Measurements from ENCODE around the gene STK32C. TPM values are rescaled to one million over a fixed set of nuclear protein-coding genes. Genes with fewer than 3 reads are reported as not detected.

STK32C gene
- polyA plus RNA-seq, 2 donors, result 4.5 to 5.6 TPM

DNA sequence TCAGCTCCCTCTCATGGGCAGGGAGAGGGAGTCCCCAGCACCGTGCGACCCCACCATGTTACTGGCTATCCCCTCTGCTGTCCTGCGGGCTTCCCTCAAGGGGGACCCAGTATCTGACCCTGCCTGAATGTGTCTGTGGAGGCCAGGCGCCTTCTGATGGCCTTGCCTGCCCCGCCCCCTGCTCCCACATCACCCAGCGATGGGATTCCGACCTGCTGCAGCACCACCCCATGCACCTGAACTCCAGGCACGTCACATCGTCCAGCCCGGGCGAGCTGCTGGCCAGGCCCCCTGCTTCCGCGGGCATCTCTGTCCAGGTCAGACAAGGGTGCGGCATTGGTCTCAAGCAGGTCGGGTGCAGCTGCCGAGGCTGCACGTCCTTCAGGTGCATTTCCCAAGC lies 43.2 kb upstream of the STK32C start:
- Histone ChIP-seq H3K27me3 (ENCODE audit: control insufficient read depth in 1 of 2, insufficient read depth in 2 of 2, low read length in 2 of 2) (no peaks in the 10 kb centered on the region), H3K27ac (ENCODE audit: low read depth in 2 of 2, low read length in 1 of 2) (no peak overlapping the region), H3K9me3 (ENCODE audit: control insufficient read depth in 2 of 2, insufficient read depth in 1 of 2, low read depth in 1 of 2, low read length in 1 of 2) (no peaks in the 10 kb centered on the region), H3K4me1 (ENCODE audit: control insufficient read depth in 2 of 2, insufficient read depth in 2 of 2, low read length in 1 of 2) (no peaks in the 10 kb centered on the region), H3K4me3 (ENCODE audit: low read depth in 1 of 2, low read length in 2 of 2) (no peak overlapping the region), H3K36me3 (ENCODE audit: control insufficient read depth in 2 of 2, insufficient read depth in 2 of 2, low read length in 1 of 2) (peaks cover 0 to 2% of the 10 kb centered on the region in 2 donors)
- 94 to 97% methylated on average over 17 of the region's 17 CpGs for WGBS, 2 donors

DNA sequence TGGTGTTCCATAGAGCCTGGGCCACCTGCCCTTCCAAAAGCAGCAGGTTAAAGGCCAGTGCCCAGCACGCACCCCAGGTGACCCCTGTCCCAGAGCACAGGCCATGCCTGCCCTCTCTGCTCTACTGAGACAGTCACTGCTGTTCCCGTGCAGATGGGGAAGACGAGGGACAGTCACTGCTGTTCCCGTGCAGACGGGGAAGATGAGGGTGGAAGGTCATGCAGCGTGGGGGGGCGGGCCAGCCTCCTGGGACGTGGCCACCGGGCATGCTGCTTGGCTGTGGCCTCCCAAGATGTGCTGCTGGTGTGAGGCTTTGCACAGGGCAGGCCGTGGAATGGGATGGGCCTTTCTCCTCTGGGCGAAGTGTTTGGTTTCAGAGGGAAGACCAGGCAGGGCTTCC lies 42.6 kb upstream of the STK32C start:
- Histone ChIP-seq H3K4me3 (ENCODE audit: low read depth in 1 of 2, low read length in 2 of 2) (no peak overlapping the region), H3K9me3 (ENCODE audit: control insufficient read depth in 2 of 2, insufficient read depth in 1 of 2, low read depth in 1 of 2, low read length in 1 of 2) (no peaks in the 10 kb centered on the region), H3K27ac (ENCODE audit: low read depth in 2 of 2, low read length in 1 of 2) (no peak overlapping the region), H3K36me3 (ENCODE audit: control insufficient read depth in 2 of 2, insufficient read depth in 2 of 2, low read length in 1 of 2) (peaks cover 0 to 2% of the 10 kb centered on the region in 2 donors), H3K27me3 (ENCODE audit: control insufficient read depth in 1 of 2, insufficient read depth in 2 of 2, low read length in 2 of 2) (no peaks in the 10 kb centered on the region), H3K4me1 (ENCODE audit: control insufficient read depth in 2 of 2, insufficient read depth in 2 of 2, low read length in 1 of 2) (no peaks in the 10 kb centered on the region)
- WGBS, 2 donors, result 83 to 85% methylated on average over 11 of the region's 11 CpGs

DNA sequence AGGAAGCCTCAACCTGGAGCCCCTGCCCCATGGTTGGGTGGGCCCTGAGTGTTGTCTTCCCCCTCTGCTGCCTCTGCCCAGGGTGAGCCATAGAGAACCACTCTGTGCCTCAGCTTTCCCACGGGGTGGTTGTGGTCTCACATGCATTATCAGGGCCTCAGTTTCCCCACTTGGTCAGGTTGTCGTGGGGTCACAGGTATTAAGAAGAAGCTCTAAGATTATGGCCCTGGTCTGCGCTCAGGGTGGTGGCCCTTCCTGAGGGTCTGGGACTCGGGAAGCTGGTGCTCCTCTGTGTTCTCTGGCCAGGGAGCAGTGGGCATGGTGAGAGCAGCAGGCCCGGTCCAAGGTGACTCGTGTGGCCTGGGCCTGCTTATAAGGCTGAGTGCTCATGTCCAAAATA lies 42.0 kb upstream of the STK32C start:
- Histone ChIP-seq H3K27ac (ENCODE audit: low read depth in 2 of 2, low read length in 1 of 2) (no peak overlapping the region), H3K4me1 (ENCODE audit: control insufficient read depth in 2 of 2, insufficient read depth in 2 of 2, low read length in 1 of 2) (no peaks in the 10 kb centered on the region), H3K4me3 (ENCODE audit: low read depth in 1 of 2, low read length in 2 of 2) (no peak overlapping the region), H3K36me3 (ENCODE audit: control insufficient read depth in 2 of 2, insufficient read depth in 2 of 2, low read length in 1 of 2) (peaks cover 0 to 2% of the 10 kb centered on the region in 2 donors), H3K9me3 (ENCODE audit: control insufficient read depth in 2 of 2, insufficient read depth in 1 of 2, low read depth in 1 of 2, low read length in 1 of 2) (no peaks in the 10 kb centered on the region), H3K27me3 (ENCODE audit: control insufficient read depth in 1 of 2, insufficient read depth in 2 of 2, low read length in 2 of 2) (no peaks in the 10 kb centered on the region)
- WGBS, 2 donors, result 86 to 87% methylated on average over 6 of the region's 6 CpGs

DNA sequence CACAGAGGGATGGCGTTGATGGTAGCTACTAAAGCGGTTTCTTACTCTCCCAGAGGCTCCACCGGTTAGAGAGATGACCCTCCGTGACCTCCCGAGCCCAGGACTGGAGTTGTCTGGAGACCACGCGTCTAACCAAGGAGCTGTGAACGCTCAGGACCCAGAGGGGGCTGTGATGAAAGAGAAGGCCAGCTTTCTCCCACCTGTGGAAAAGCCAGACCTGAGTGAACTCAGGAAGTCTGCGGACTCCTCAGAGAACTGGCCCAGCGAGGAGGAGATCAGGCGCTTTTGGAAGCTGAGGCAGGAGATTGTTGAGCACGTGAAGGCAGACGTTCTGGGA lies 40.1 kb upstream of the STK32C start:
- no peaks in the 10 kb centered on the region for H3K4me1 ChIP-seq (ENCODE audit: control insufficient read depth in 2 of 2, insufficient read depth in 2 of 2, low read length in 1 of 2)
- no peaks in the 10 kb centered on the region for H3K27me3 ChIP-seq (ENCODE audit: control insufficient read depth in 1 of 2, insufficient read depth in 2 of 2, low read length in 2 of 2)
- H3K9me3 ChIP-seq (ENCODE audit: control insufficient read depth in 2 of 2, insufficient read depth in 1 of 2, low read depth in 1 of 2, low read length in 1 of 2), result no peaks in the 10 kb centered on the region
- 85 to 88% methylated on average over 13 of the region's 13 CpGs for WGBS, 2 donors
- H3K4me3 ChIP-seq (ENCODE audit: low read depth in 1 of 2, low read length in 2 of 2), result no peak overlapping the region
- no peak overlapping the region for H3K27ac ChIP-seq (ENCODE audit: low read depth in 2 of 2, low read length in 1 of 2)
- H3K36me3 ChIP-seq (ENCODE audit: control insufficient read depth in 2 of 2, insufficient read depth in 2 of 2, low read length in 1 of 2), result peaks cover 0 to 2% of the 10 kb centered on the region in 2 donors

DNA sequence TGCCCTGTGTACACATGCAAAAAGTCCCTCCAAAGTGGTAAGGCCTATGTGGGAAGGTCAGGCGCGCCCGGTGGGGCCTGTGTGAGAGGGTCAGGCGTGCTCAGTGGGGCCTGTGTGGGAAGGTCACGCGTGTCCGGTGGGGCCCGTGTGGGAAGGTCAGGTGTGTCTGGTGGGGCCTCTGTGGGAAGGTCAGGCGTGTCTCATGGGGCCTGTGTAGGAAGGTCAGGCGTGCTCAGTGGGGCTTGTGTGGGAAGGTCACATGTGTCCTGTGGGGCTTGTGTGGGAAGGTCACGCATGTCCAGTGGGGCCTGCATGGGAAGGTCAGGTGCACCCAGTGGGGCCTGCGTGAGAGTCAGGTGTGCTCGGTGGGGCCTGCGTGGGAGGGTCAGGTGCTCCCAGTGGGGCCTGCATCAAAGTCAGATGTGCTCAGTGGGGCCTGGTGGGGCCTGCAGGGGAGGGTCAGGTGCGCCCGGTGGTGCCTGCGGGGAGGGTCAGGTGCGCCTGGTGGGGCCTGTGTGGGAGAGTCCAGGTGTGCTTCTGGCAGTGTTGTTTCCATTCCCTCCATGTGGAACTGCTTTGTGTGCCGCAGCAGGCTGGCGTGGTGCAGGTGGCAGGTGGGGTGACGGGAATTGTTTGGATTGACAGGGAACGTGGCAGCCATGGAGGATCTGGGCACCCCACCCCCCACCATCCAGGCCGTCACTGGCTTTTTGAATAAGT lies 39.6 kb upstream of the STK32C start:
- H3K27ac ChIP-seq (ENCODE audit: low read depth in 2 of 2, low read length in 1 of 2), result no peak overlapping the region
- no peaks in the 10 kb centered on the region for H3K27me3 ChIP-seq (ENCODE audit: control insufficient read depth in 1 of 2, insufficient read depth in 2 of 2, low read length in 2 of 2)
- H3K4me3 ChIP-seq (ENCODE audit: low read depth in 1 of 2, low read length in 2 of 2), result no peak overlapping the region
- peaks cover 0 to 2% of the 10 kb centered on the region in 2 donors for H3K36me3 ChIP-seq (ENCODE audit: control insufficient read depth in 2 of 2, insufficient read depth in 2 of 2, low read length in 1 of 2)
- H3K4me1 ChIP-seq (ENCODE audit: control insufficient read depth in 2 of 2, insufficient read depth in 2 of 2, low read length in 1 of 2), result no peaks in the 10 kb centered on the region
- WGBS, 2 donors, result 91 to 93% methylated on average over 23 of the region's 23 CpGs
- H3K9me3 ChIP-seq (ENCODE audit: control insufficient read depth in 2 of 2, insufficient read depth in 1 of 2, low read depth in 1 of 2, low read length in 1 of 2), result no peaks in the 10 kb centered on the region

DNA sequence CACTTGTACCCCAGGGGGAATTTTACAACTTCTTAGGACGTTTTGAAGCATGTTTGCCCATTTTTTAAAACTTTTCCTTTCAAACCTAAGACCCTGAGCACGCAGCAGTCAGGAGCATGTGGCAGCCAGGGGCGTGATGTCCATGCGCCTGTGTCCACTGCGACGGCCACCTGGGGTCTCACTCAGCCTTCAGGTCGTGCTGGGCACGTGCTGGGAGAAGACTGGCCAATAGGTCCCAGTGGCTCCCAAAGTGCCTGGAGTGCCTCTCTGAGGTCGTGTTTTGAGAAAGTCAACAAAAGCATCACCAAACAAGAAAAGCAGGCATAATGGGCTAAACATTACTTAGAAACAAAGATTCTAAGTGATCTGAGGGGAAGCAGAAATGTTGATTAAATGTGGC lies 39.1 kb upstream of the STK32C start:
- 91 to 92% methylated on average over 9 of the region's 9 CpGs for WGBS, 2 donors

DNA sequence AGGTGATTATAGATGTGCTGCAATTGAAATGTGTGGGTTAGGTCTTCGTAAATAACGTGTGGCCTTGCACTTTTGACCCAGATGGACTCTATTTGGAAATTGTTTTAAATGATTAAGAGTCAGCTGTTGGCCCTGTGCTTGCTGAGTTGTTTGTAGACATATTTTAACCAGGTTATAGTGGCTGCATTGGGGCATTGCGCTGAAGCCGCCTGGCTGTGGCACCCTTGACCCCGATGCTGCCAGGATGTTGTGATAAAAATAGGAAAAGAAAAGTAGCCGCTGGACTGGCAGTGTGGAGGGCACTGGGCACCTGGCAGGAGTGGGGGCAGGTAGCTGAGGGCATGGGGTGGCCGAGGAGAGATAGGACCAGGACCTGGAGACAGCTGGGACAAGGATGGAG lies 37.6 kb upstream of the STK32C start:
- 88 to 94% methylated on average over 7 of the region's 7 CpGs for WGBS, 2 donors
- Histone ChIP-seq H3K9me3 (ENCODE audit: control insufficient read depth in 2 of 2, insufficient read depth in 1 of 2, low read depth in 1 of 2, low read length in 1 of 2) (no peaks in the 10 kb centered on the region), H3K36me3 (ENCODE audit: control insufficient read depth in 2 of 2, insufficient read depth in 2 of 2, low read length in 1 of 2) (peaks cover 0 to 2% of the 10 kb centered on the region in 2 donors)

More for the DNA sequence above, 39.1 kb upstream of the STK32C start:
- Histone ChIP-seq H3K27me3 (ENCODE audit: control insufficient read depth in 1 of 2, insufficient read depth in 2 of 2, low read length in 2 of 2) (no peaks in the 10 kb centered on the region), H3K4me1 (ENCODE audit: control insufficient read depth in 2 of 2, insufficient read depth in 2 of 2, low read length in 1 of 2) (no peaks in the 10 kb centered on the region), H3K9me3 (ENCODE audit: control insufficient read depth in 2 of 2, insufficient read depth in 1 of 2, low read depth in 1 of 2, low read length in 1 of 2) (no peaks in the 10 kb centered on the region), H3K36me3 (ENCODE audit: control insufficient read depth in 2 of 2, insufficient read depth in 2 of 2, low read length in 1 of 2) (peaks cover 0 to 2% of the 10 kb centered on the region in 2 donors), H3K27ac (ENCODE audit: low read depth in 2 of 2, low read length in 1 of 2) (no peak overlapping the region), H3K4me3 (ENCODE audit: low read depth in 1 of 2, low read length in 2 of 2) (no peak overlapping the region)

DNA sequence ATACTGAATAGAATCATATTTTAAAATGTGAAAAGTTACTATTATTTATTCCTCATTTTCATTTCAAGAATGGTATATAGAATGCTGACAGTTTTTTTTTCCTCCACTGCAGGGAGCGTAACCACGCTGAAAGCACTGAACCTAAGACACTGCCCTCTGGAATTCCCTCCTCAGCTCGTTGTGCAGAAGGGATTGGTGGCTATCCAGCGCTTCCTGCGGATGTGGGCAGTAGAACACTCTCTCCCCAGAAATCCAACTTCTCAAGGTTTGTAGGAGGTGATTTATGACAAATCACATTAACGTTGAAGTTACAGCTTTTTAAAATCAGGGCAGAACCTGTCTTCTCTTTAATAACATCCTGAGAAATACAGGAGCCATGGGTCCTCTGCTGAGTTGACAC lies 36.6 kb upstream of the STK32C start:
- no peak overlapping the region for H3K4me3 ChIP-seq (ENCODE audit: low read depth in 1 of 2, low read length in 2 of 2)
- no peaks in the 10 kb centered on the region for H3K9me3 ChIP-seq (ENCODE audit: control insufficient read depth in 2 of 2, insufficient read depth in 1 of 2, low read depth in 1 of 2, low read length in 1 of 2)
- WGBS, 2 donors, result 86 to 93% methylated on average over 6 of the region's 6 CpGs
- peaks cover 0 to 3% of the 10 kb centered on the region in 2 donors for H3K36me3 ChIP-seq (ENCODE audit: control insufficient read depth in 2 of 2, insufficient read depth in 2 of 2, low read length in 1 of 2)
- no peak overlapping the region for H3K27ac ChIP-seq (ENCODE audit: low read depth in 2 of 2, low read length in 1 of 2)
- H3K27me3 ChIP-seq (ENCODE audit: control insufficient read depth in 1 of 2, insufficient read depth in 2 of 2, low read length in 2 of 2), result no peaks in the 10 kb centered on the region
- no peaks in the 10 kb centered on the region for H3K4me1 ChIP-seq (ENCODE audit: control insufficient read depth in 2 of 2, insufficient read depth in 2 of 2, low read length in 1 of 2)

More for the DNA sequence above, 37.6 kb upstream of the STK32C start:
- Histone ChIP-seq H3K27me3 (ENCODE audit: control insufficient read depth in 1 of 2, insufficient read depth in 2 of 2, low read length in 2 of 2) (no peaks in the 10 kb centered on the region), H3K4me1 (ENCODE audit: control insufficient read depth in 2 of 2, insufficient read depth in 2 of 2, low read length in 1 of 2) (no peaks in the 10 kb centered on the region), H3K27ac (ENCODE audit: low read depth in 2 of 2, low read length in 1 of 2) (no peak overlapping the region), H3K4me3 (ENCODE audit: low read depth in 1 of 2, low read length in 2 of 2) (no peak overlapping the region)

DNA sequence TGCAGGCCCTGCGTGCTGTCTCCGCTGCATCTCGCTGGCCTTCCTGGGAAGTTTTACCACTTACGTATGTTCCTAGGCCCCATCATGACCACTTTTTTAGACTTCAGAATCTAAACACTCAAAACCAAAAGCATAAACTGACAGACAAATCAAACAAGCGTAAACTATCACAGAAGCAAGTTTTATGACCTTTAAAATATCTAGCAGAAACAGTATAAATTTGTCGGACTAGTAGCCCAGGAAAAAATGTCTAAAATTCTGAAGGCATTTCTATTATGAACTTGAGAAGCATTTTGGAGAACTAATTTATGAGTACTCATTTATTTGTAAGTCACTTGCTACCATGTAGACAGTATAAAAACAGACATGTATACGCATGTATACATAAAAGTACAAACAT lies 34.8 kb upstream of the STK32C start:
- no peaks in the 10 kb centered on the region for H3K9me3 ChIP-seq (ENCODE audit: control insufficient read depth in 2 of 2, insufficient read depth in 1 of 2, low read depth in 1 of 2, low read length in 1 of 2)
- WGBS, 2 donors, result 96 to 97% methylated on average over 7 of the region's 7 CpGs
- no peaks in the 10 kb centered on the region for H3K4me1 ChIP-seq (ENCODE audit: control insufficient read depth in 2 of 2, insufficient read depth in 2 of 2, low read length in 1 of 2)
- no peaks in the 10 kb centered on the region for H3K27me3 ChIP-seq (ENCODE audit: control insufficient read depth in 1 of 2, insufficient read depth in 2 of 2, low read length in 2 of 2)
- H3K27ac ChIP-seq (ENCODE audit: low read depth in 2 of 2, low read length in 1 of 2), result no peak overlapping the region
- peaks cover 0 to 4% of the 10 kb centered on the region in 2 donors for H3K36me3 ChIP-seq (ENCODE audit: control insufficient read depth in 2 of 2, insufficient read depth in 2 of 2, low read length in 1 of 2)
- H3K4me3 ChIP-seq (ENCODE audit: low read depth in 1 of 2, low read length in 2 of 2), result no peak overlapping the region

DNA sequence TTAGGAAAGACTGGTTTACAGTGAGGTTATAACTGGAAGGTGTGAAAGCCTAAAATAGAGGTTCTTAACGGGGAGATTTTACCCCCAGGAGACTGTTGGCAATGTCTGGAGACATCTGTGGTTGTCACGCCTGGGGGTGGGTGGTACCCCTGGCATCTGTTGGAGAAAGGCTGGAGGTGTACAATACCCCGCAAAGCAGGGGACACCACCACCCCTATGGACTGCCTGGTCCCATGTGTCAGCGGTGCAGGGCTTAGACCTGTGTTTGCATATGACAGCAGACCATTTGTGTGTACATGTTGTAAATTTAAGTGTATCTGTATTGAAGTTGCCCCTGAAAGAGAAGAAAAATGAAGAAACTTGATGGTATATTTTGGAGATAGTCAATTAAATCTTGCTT lies 34.0 kb upstream of the STK32C start:
- 94 to 95% methylated on average over 4 of the region's 4 CpGs for WGBS, 2 donors
- H3K36me3 ChIP-seq (ENCODE audit: control insufficient read depth in 2 of 2, insufficient read depth in 2 of 2, low read length in 1 of 2), result peaks cover 0 to 2% of the 10 kb centered on the region in 2 donors
- no peak overlapping the region for H3K4me3 ChIP-seq (ENCODE audit: low read depth in 1 of 2, low read length in 2 of 2)
- H3K27me3 ChIP-seq (ENCODE audit: control insufficient read depth in 1 of 2, insufficient read depth in 2 of 2, low read length in 2 of 2), result no peaks in the 10 kb centered on the region
- H3K9me3 ChIP-seq (ENCODE audit: control insufficient read depth in 2 of 2, insufficient read depth in 1 of 2, low read depth in 1 of 2, low read length in 1 of 2), result no peaks in the 10 kb centered on the region
- no peak overlapping the region for H3K27ac ChIP-seq (ENCODE audit: low read depth in 2 of 2, low read length in 1 of 2)
- no peaks in the 10 kb centered on the region for H3K4me1 ChIP-seq (ENCODE audit: control insufficient read depth in 2 of 2, insufficient read depth in 2 of 2, low read length in 1 of 2)

All from esophagus (tissue), 2 donors.